Endothelial cell of umbilical vein (primary cell): ENCODE data around the gene DNAI2. TPM values are rescaled to one million over a fixed set of nuclear protein-coding genes. Genes with fewer than 3 reads are reported as not detected.

Source experiments
- BruUV-seq: library from RNA; stranded (reverse); fragments of 400-500 nt; replicated peaks from 2 replicates; lab custom pipeline; 2021; lab: Mats Ljungman, UMichigan
- CTCF ChIA-PET: fragments of 300-600, 350-600 bp; sonication (Branson Sonifier 250); formaldehyde crosslinking; loops from one replicate; lab custom pipeline; 2021; ENCODE audit warnings: antibody characterized with exemption, inconsistent platforms; lab: Charles Lee
- POLR2A ChIA-PET: fragments of 300-600, 350-600 bp; sonication (Branson Sonifier 250); formaldehyde crosslinking; loops from one replicate; lab custom pipeline; 2021; ENCODE audit warnings: antibody characterized with exemption, inconsistent platforms; lab: Charles Lee
- DNase-seq: peaks from one replicate; pipeline ENCODE4 v3.0.0-alpha.2; 2011; ENCODE audit warnings: low read depth, low spot score
- FAIRE-seq: peaks from 2 replicates; lab custom pipeline; 2011; peaks lifted over from hg19 to GRCh38; lab: Jason Lieb, UNC
- H2AFZ ChIP-seq: 2 replicates; pipeline ENCODE4 v1.6.0; 2012; ENCODE audit warnings: low read depth, low read length, control low read depth, inconsistent platforms
- H3K27ac ChIP-seq: 2 replicates; pipeline ENCODE4 v1.5.1; 2011; ENCODE audit warnings: low read depth, mild to moderate bottlenecking, control low read depth, low read length, moderate library complexity; ENCODE audit not compliant: insufficient read depth
- H3K27me3 ChIP-seq, 2 experiments: 2 replicates each; pipeline versions ENCODE4 v1.6.0 to v1.6.1; 2011; ENCODE audit warnings: low read length in 2 of 2, mixed read lengths in 1 of 2; ENCODE audit not compliant: control insufficient read depth in 2 of 2, insufficient read depth in 2 of 2
- H3K36me3 ChIP-seq, 2 experiments: 2 replicates in 1 of 2; 3 replicates in 1 of 2; pipeline ENCODE4 v1.5.1; 2011; ENCODE audit warnings: low read length in 2 of 2, mild to moderate bottlenecking in 1 of 2, moderate library complexity in 1 of 2; ENCODE audit not compliant: control insufficient read depth in 2 of 2, insufficient read depth in 2 of 2; ENCODE audit errors: extremely low read depth in 1 of 2
- H3K4me1 ChIP-seq: 3 replicates; pipeline ENCODE4 v1.5.1; 2011; ENCODE audit warnings: mild to moderate bottlenecking, low read length; ENCODE audit not compliant: control insufficient read depth, insufficient read depth; ENCODE audit errors: extremely low read depth
- H3K4me2 ChIP-seq: 2 replicates; pipeline ENCODE4 v1.6.1; 2011; ENCODE audit warnings: low read length, control low read depth, mixed read lengths; ENCODE audit not compliant: insufficient read depth
- H3K4me3 ChIP-seq, 3 experiments: fragments of 200-600 bp in 1 of 3; sonication (generic), shearing (Covaris generic) in 1 of 3; replicated peaks in 1 of 3; 2 replicates each; pipeline ENCODE4 v1.5.1; 2011 to 2016; ENCODE audit warnings: control low read depth in 3 of 3, low read length in 3 of 3, mild to moderate bottlenecking in 2 of 3, inconsistent platforms in 1 of 3, low read depth in 1 of 3, moderate library complexity in 1 of 3; ENCODE audit not compliant: insufficient read depth in 1 of 3
- H3K79me2 ChIP-seq: 2 replicates; pipeline ENCODE4 v1.6.0; 2012; ENCODE audit warnings: low read length, inconsistent platforms; ENCODE audit not compliant: control insufficient read depth, insufficient read depth
- H3K9ac ChIP-seq: replicated peaks from 2 replicates; pipeline ENCODE3; 2011; ENCODE audit warnings: low read length, control low read depth; ENCODE audit not compliant: insufficient read depth; ENCODE audit errors: extremely low read depth
- H3K9me1 ChIP-seq: replicated peaks from 3 replicates; pipeline ENCODE4 v1.6.0; 2011; ENCODE audit warnings: mild to moderate bottlenecking, low read length; ENCODE audit not compliant: control insufficient read depth, insufficient read depth; ENCODE audit errors: extremely low read depth
- H3K9me3 ChIP-seq: replicated peaks from 2 replicates; pipeline ENCODE4 v1.5.1; 2012; ENCODE audit warnings: low read length, inconsistent platforms; ENCODE audit not compliant: control insufficient read depth, insufficient read depth
- H4K20me1 ChIP-seq: replicated peaks from 2 replicates; pipeline ENCODE3; 2011; ENCODE audit warnings: mild to moderate bottlenecking, low read length; ENCODE audit not compliant: control insufficient read depth, insufficient read depth; ENCODE audit errors: extremely low read depth
- CTCF ChIP-seq, 2 donors: IDR thresholded peaks; 1 replicate in 1 of 2; 2 replicates in 1 of 2; pipeline ENCODE4 v1.5.1; 2011; ENCODE audit warnings: low read length in 2 of 2, mild to moderate bottlenecking in 2 of 2, moderate library complexity in 2 of 2, control low read depth in 1 of 2, inconsistent platforms in 1 of 2, low read depth in 1 of 2; ENCODE audit not compliant: insufficient read depth in 1 of 2; ENCODE audit errors: extremely low read depth in 1 of 2
- EZH2 ChIP-seq: IDR thresholded peaks from 2 replicates; pipeline ENCODE4 v1.6.1; 2012; ENCODE audit warnings: borderline replicate concordance, low read depth, mild to moderate bottlenecking, moderate library complexity, low read length, inconsistent platforms; ENCODE audit not compliant: severe bottlenecking
- FOS ChIP-seq: IDR thresholded peaks from 2 replicates; pipeline ENCODE4 v1.6.1; 2011; ENCODE audit warnings: mild to moderate bottlenecking, low read length, moderate library complexity, borderline replicate concordance; ENCODE audit not compliant: insufficient read depth
- GATA2 ChIP-seq: IDR thresholded peaks from 2 replicates; pipeline ENCODE4 v1.7.0; 2011; ENCODE audit warnings: low read depth, mild to moderate bottlenecking, moderate library complexity, mixed read lengths, low read length; ENCODE audit not compliant: insufficient read length, insufficient read depth
- JUN ChIP-seq: IDR thresholded peaks from 2 replicates; pipeline ENCODE4 v1.6.1; 2011; ENCODE audit warnings: borderline replicate concordance, low read depth; ENCODE audit not compliant: insufficient read length, insufficient read depth
- MYC ChIP-seq: IDR thresholded peaks from one replicate; pipeline ENCODE4 v1.6.1; 2011; ENCODE audit warnings: mild to moderate bottlenecking, low read depth, low read length
- POLR2A ChIP-seq: IDR thresholded peaks from 2 replicates; pipeline ENCODE4 v1.6.1; 2012; ENCODE audit warnings: low read depth, mild to moderate bottlenecking, control low read depth, low read length
- POLR2AphosphoS5 ChIP-seq: IDR thresholded peaks from 2 replicates; pipeline ENCODE4 v1.6.1; 2012; ENCODE audit warnings: low read depth, mild to moderate bottlenecking, control low read depth, low read length, moderate library complexity; ENCODE audit not compliant: insufficient read depth
- dilution Hi-C: fragments of 300-500 bp; cut with MboI; formaldehyde crosslinking; loops from one replicate; pipeline ENCODE4 v1.15.0; 2019; ENCODE audit warnings: low sequenced_read_pairs; ENCODE audit not compliant: extremely low pct_ligation_motif_present
- intact Hi-C: fragments of 100-400 bp; cut with micrococcal nuclease; formaldehyde crosslinking; loops from one replicate; pipeline ENCODE4 v1.10.0; 2022
- polyA plus RNA-seq, 4 experiments: library from polyadenylated mRNA; depleted of rRNA in 3 of 4; stranded (reverse) in 3 of 4; unstranded in 1 of 4; fragments of >200 nt; gene quantifications; 2 replicates each; pipeline versions ENCODE4 v1.2.1 to v1.2.3, GENCODE V29; 2011 to 2012; ENCODE audit warnings: missing spikeins in 1 of 4
- total RNA-seq: library from RNA; stranded (reverse); gene quantifications from 2 replicates; pipeline ENCODE4 v1.2.3, GENCODE V29; 2021
- TF ChIP-seq, protein P1 (sequence below): IDR thresholded peaks from 2 replicates; pipeline ENCODE4 v1.6.1; 2011; ENCODE audit not compliant: insufficient read depth, insufficient read length

Gene DNAI2
- total and polyA plus RNA-seq, 2 donors (not counting 3 experiments of a cell fraction or from before 2014, with no cell fraction given), result not detected

GRCh38 chr17:74267987-74268499 lies 6.0 kb upstream of the DNAI2 start:
- no peaks in the 10 kb centered on the region for H4K20me1 ChIP-seq
- H3K4me1 ChIP-seq, result no peaks in the 10 kb centered on the region
- no peak overlapping the region for H2AFZ ChIP-seq
- H3K4me2 ChIP-seq, result no peak overlapping the region
- no peak overlapping the region for H3K27ac ChIP-seq
- no peaks in the 10 kb centered on the region for H3K9me1 ChIP-seq
- no peaks in the 10 kb centered on the region for H3K36me3 ChIP-seq
- no peak for FAIRE-seq
- H3K27me3 ChIP-seq, result no peaks in the 10 kb centered on the region
- H3K9me3 ChIP-seq, result no peaks in the 10 kb centered on the region
- POLR2A ChIA-PET, result no interaction called here
- no peak for TF ChIP-seq EZH2
- no peak for TF ChIP-seq JUN
- TF ChIP-seq FOS, result no peak
- TF ChIP-seq, protein P1, sequence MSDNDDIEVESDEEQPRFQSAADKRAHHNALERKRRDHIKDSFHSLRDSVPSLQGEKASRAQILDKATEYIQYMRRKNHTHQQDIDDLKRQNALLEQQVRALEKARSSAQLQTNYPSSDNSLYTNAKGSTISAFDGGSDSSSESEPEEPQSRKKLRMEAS, result no peak
- no peak for TF ChIP-seq MYC
- TF ChIP-seq POLR2A, result no peak
- TF ChIP-seq POLR2AphosphoS5, result no peak
- TF ChIP-seq CTCF (IDR thresholded peaks at IDR 0.05; ENCODE audit: extremely low read depth in 1 of 2, insufficient read depth in 1 of 2, low read depth in 1 of 2, low read length in 2 of 2), result no peak
- TF ChIP-seq GATA2, result no peak
- no peak overlapping the region for H3K9ac ChIP-seq
- CTCF ChIA-PET, result no interaction called here
- no TSS peak for BruUV-seq
- no peak overlapping the region for H3K4me3 ChIP-seq
- intact Hi-C loops (no loop called here), dilution Hi-C loops (no loop called here)
- no peaks in the 10 kb centered on the region for H3K79me2 ChIP-seq
- no peak for DNase-seq
